MCF 10A (cell line): ENCODE measurements around the gene FRMD4B. TPM values are rescaled to one million over a fixed set of nuclear protein-coding genes. Genes with fewer than 3 reads are reported as not detected.
"Not testable (repeated sequence)": the region's sequence is repeated elsewhere in the genome, so short reads cannot be mapped to it uniquely, and the experiment has no call there.

Experiments
- BruUV-seq: library from RNA; stranded (reverse); fragments of 400-500 nt; replicated peaks from 2 replicates; lab custom pipeline; 2021; lab: Mats Ljungman, UMichigan
- CTCF ChIA-PET: fragments of 300-600 bp; sonication (Branson Sonifier 250); formaldehyde crosslinking; extraction: SDS; loops from one replicate; lab custom pipeline; 2021; ENCODE audit warnings: antibody characterized with exemption, inconsistent platforms; lab: Yijun Ruan, JAX
- POLR2A ChIA-PET: fragments of 300-600, 350-650 bp; sonication (Branson Sonifier 250); formaldehyde crosslinking; extraction: SDS; loops from one replicate; lab custom pipeline; 2020; ENCODE audit warnings: antibody characterized with exemption, inconsistent platforms; lab: Yijun Ruan, JAX
- DNase-seq: peaks from one replicate; pipeline ENCODE4 v3.0.0-alpha.2; 2018; ENCODE audit not compliant: unreplicated experiment
- H3K27ac Mint-ChIP-seq: one replicate; pipeline ENCODE4 v1.8.0; 2022; ENCODE audit warnings: mild to moderate bottlenecking, low read depth, mixed read lengths; ENCODE audit not compliant: unreplicated experiment
- H3K27me3 Mint-ChIP-seq: one replicate; pipeline ENCODE4 v1.8.0; 2022; ENCODE audit warnings: mixed read lengths; ENCODE audit not compliant: insufficient read depth, unreplicated experiment
- H3K36me3 Mint-ChIP-seq: one replicate; pipeline ENCODE4 v1.8.0; 2022; ENCODE audit warnings: mild to moderate bottlenecking, moderate library complexity, mixed read lengths; ENCODE audit not compliant: insufficient read depth, unreplicated experiment
- H3K4me1 Mint-ChIP-seq: one replicate; pipeline ENCODE4 v1.8.0; 2022; ENCODE audit warnings: mixed read lengths; ENCODE audit not compliant: insufficient read depth, unreplicated experiment
- H3K4me3 Mint-ChIP-seq: one replicate; pipeline ENCODE4 v1.8.0; 2022; ENCODE audit warnings: mild to moderate bottlenecking, moderate library complexity, mixed read lengths; ENCODE audit not compliant: unreplicated experiment
- H3K9me3 Mint-ChIP-seq: one replicate; pipeline ENCODE4 v1.8.0; 2022; ENCODE audit warnings: mixed read lengths; ENCODE audit not compliant: unreplicated experiment
- intact Hi-C: fragments of 100-400 bp; cut with micrococcal nuclease; formaldehyde crosslinking; loops from 2 replicates; pipeline ENCODE4 v1.14.1; 2022
- total RNA-seq: library from RNA; stranded (reverse); gene quantifications from 2 replicates; pipeline ENCODE4 v1.2.3, GENCODE V29; 2022
- TF ChIP-seq, protein P1 (sequence below): fragments of 200-600 bp; IDR thresholded peaks from one replicate; pipeline ENCODE4 v1.8.0; 2022; ENCODE audit warnings: antibody characterized with exemption, mild to moderate bottlenecking; ENCODE audit not compliant: unreplicated experiment

Gene FRMD4B
- total RNA-seq, 1 experiment from 2014 or later: 39.0 TPM

DNA sequence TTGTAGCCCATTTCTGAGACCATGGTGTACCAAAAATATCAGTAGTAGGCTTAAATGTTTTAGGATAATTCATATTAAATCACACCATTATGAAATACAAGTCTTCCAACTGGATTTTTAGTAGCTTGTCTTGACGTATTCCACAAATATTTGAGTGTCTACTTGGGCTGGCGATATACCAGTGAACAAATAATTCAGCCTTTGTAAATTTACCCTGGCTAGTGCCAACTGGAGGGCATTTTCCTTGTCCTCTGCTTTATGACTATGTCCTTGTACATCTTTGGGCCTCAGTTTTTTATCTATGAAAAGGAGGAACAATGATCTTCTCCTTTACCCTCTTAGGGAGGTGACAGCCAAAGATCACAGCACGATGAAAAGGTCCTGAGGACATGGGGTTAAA, 114.8 kb downstream of the FRMD4B start:
- no peak overlapping the region for H3K4me3 Mint-ChIP-seq
- intact Hi-C loops: no loop called here
- CTCF ChIA-PET: interaction anchor here (0.5 to 1.3 kb wide), 5 partner anchors 8 to 153 kb away, joined by 3 to 4 read pairs (median 3); no protein-coding TSS in a partner anchor
- H3K27me3 Mint-ChIP-seq: no peaks in the 10 kb centered on the region
- TF ChIP-seq, protein P1, sequence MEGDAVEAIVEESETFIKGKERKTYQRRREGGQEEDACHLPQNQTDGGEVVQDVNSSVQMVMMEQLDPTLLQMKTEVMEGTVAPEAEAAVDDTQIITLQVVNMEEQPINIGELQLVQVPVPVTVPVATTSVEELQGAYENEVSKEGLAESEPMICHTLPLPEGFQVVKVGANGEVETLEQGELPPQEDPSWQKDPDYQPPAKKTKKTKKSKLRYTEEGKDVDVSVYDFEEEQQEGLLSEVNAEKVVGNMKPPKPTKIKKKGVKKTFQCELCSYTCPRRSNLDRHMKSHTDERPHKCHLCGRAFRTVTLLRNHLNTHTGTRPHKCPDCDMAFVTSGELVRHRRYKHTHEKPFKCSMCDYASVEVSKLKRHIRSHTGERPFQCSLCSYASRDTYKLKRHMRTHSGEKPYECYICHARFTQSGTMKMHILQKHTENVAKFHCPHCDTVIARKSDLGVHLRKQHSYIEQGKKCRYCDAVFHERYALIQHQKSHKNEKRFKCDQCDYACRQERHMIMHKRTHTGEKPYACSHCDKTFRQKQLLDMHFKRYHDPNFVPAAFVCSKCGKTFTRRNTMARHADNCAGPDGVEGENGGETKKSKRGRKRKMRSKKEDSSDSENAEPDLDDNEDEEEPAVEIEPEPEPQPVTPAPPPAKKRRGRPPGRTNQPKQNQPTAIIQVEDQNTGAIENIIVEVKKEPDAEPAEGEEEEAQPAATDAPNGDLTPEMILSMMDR: no peak
- no peaks in the 10 kb centered on the region for H3K36me3 Mint-ChIP-seq
- H3K27ac Mint-ChIP-seq: no peak overlapping the region
- DNase-seq: no peak
- POLR2A ChIA-PET: interaction anchor here (1.1 kb wide), 1 partner anchor 11 kb away, joined by 3 read pairs; no protein-coding TSS in a partner anchor
- H3K9me3 Mint-ChIP-seq: no peaks in the 10 kb centered on the region
- no TSS peak for BruUV-seq
- H3K4me1 Mint-ChIP-seq: peaks cover 9% of the 10 kb centered on the region

DNA sequence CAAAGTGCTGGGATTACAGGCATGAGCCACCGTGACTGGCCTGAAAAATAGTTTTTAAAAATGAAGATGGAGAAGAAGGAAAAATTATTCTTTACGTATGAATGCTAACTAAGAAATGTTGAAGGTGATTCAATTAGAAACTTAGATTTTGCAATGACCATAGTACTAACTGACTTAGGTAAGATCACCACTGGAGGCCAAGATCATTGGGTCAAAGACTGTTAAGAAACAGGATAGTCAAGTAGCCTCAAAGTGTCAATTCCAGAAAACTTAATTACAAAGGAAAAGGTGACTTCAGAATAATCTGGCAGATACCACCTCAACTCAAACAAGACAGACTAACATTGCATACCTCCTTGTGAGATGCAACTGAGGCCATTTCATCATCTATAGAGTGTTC, 119.3 kb downstream of the FRMD4B start:
- CTCF ChIA-PET: no interaction called here

DNA sequence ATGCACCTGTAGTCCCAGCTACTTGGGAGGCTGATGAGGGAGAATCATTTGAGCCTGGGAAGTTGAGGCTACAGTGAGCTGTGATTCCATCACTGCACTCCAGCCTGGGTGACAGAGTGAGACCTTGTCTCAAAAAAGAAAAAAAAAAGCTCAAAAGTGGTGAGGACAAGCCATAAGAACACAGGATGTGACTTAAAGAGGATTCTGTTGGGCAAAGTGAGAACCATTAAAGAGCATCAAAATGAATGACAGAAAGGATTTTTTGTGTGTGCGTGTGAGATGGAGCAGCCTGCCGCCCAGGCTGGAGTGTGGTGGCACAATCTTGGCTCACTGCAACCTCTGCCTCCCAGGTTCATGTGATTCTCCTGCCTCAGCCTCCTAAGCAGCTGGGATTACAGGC, 119.8 kb downstream of the FRMD4B start:
- H3K36me3 Mint-ChIP-seq, H3K9me3 Mint-ChIP-seq, intact Hi-C loops, H3K4me1 Mint-ChIP-seq, BruUV-seq, H3K27ac Mint-ChIP-seq, CTCF ChIA-PET, H3K4me3 Mint-ChIP-seq, DNase-seq, POLR2A ChIA-PET, H3K27me3 Mint-ChIP-seq: not testable (repeated sequence)

More for the DNA sequence above, 119.3 kb downstream of the FRMD4B start:
- TF ChIP-seq, protein P1: no peak
- DNase-seq: no peak
- Mint-ChIP-seq H3K27me3 (no peaks in the 10 kb centered on the region), H3K4me3 (no peak overlapping the region), H3K36me3 (no peaks in the 10 kb centered on the region), H3K9me3 (no peaks in the 10 kb centered on the region), H3K4me1 (no peaks in the 10 kb centered on the region), H3K27ac (no peak overlapping the region)
- intact Hi-C loops: no loop called here
- BruUV-seq: no TSS peak
- POLR2A ChIA-PET: interaction anchor here (0.8 kb wide), 1 partner anchor 19 kb away, joined by 3 read pairs; no protein-coding TSS in a partner anchor

DNA sequence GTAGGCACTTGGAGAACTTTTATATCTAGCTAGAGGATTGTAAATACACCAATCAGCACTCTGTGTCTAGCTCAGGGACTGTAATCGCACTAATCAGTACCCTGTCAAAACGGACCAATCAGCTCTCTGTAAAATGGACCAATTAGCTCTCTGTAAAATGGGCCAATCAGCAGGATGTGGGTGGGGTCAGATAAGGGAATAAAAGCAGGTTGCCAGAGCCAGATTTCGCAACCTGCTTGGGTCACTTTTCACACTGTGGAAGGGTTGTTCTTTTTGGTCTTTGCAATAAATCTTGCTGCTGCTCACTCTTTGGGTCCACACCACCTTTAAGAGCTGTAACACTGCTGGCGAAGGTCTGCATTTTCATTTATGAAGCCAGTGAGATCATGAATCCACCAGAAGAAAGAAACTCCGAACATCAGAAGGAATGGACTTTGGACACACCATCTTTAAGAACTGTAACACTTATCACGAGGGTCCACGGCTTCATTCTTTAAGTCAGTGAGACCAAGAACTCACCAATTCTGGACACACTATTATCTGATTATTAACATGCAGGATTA, 125.0 kb downstream of the FRMD4B start:
- intact Hi-C loops, H3K9me3 Mint-ChIP-seq, H3K27me3 Mint-ChIP-seq, DNase-seq, BruUV-seq, H3K4me3 Mint-ChIP-seq, H3K27ac Mint-ChIP-seq, H3K4me1 Mint-ChIP-seq: not testable (repeated sequence)
- CTCF ChIA-PET: interaction anchor here (0.6 to 2.0 kb wide), 2 partner anchors 45 to 67 kb away, joined by 5 to 6 read pairs; no protein-coding TSS in a partner anchor
- POLR2A ChIA-PET: interaction anchor here (0.6 kb wide), 1 partner anchor 44 kb away, joined by 3 read pairs; no protein-coding TSS in a partner anchor
- H3K36me3 Mint-ChIP-seq: peaks cover 11% of the 10 kb centered on the region

DNA sequence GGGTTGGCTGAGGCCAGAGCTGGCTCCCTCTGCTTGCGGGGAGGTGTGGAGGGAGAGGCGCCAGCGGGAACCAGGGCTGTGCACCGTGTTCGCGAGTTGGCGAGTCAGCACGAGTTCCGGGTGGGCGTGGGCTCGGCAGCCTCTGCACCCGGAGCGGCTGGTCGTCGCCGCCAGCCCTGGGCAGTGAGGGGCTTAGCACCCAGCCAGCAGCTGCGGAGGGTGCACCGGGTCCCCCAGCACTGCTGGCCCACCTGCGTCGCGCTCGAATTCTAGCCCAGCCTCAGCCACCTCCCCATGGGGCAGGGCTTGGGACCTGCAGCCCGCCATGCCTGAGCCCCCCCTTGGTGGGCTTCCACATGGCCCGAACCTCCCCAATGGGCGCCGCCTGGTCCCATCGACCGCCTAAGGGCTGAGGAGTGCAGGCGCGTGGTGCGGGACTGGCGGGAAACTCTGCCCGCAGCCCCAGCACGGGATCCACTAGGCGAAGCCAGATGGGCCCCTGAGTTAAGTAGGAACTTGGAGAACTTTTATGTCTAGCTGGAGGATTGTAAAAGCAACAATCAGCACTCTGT, 125.6 kb downstream of the FRMD4B start:
- H3K27ac Mint-ChIP-seq: no peak overlapping the region
- H3K27me3 Mint-ChIP-seq: no peaks in the 10 kb centered on the region
- intact Hi-C loops: no loop called here
- DNase-seq: no peak
- POLR2A ChIA-PET: interaction anchor here (0.6 kb wide), 1 partner anchor 43 kb away, joined by 3 read pairs; no protein-coding TSS in a partner anchor
- no peaks in the 10 kb centered on the region for H3K4me1 Mint-ChIP-seq
- H3K9me3 Mint-ChIP-seq: no peaks in the 10 kb centered on the region
- BruUV-seq: no TSS peak
- peaks cover 11% of the 10 kb centered on the region for H3K36me3 Mint-ChIP-seq
- TF ChIP-seq, protein P1: no peak
- no peak overlapping the region for H3K4me3 Mint-ChIP-seq
- CTCF ChIA-PET: interaction anchor here (0.6 kb wide), 1 partner anchor 67 kb away, joined by 5 read pairs; no protein-coding TSS in a partner anchor
